HCT116 (cell line): ENCODE data around the gene JAG1. TPM values are rescaled to one million over a fixed set of nuclear protein-coding genes. Genes with fewer than 3 reads are reported as not detected.

Experiments used
- ATAC-seq: fragments of 200-7000 bp; cut with Tn5 transposase; 2 replicates; pipeline ENCODE4 v1.9.1; 2020; ENCODE audit warnings: mild to moderate bottlenecking, moderate library complexity
- BruUV-seq: library from RNA; stranded (reverse); fragments of 400-500 nt; replicated peaks from 2 replicates; lab custom pipeline; 2021; lab: Mats Ljungman, UMichigan
- CTCF ChIA-PET: fragments of 300-600 bp; sonication (Branson Sonifier 250); formaldehyde crosslinking; loops from one replicate; lab custom pipeline; 2021; ENCODE audit warnings: antibody characterized with exemption; lab: Charles Lee
- POLR2A ChIA-PET: fragments of 300-600, 350-600 bp; sonication (Branson Sonifier 250); formaldehyde crosslinking; loops from one replicate; lab custom pipeline; 2021; ENCODE audit warnings: antibody characterized with exemption; lab: Charles Lee
- RAD21 ChIA-PET, 2 experiments: fragments of 300-600 bp; sonication (Branson Sonifier 250); formaldehyde crosslinking; loops; one replicate each; lab custom pipeline; 2023; ENCODE audit warnings: low total read pairs in 2 of 2; ENCODE audit not compliant: uncharacterized antibody in 2 of 2, unreplicated experiment in 2 of 2, low non-redundant PET in 1 of 2; lab: Charles Lee
- DNase-seq: peaks from one replicate; pipeline ENCODE4 v3.0.0-alpha.2; 2010; ENCODE audit warnings: low read depth, low spot score
- H2AFZ ChIP-seq: fragments of 200-600 bp; shearing (Covaris generic), sonication (generic); 2 replicates; pipeline ENCODE4 v1.6.1; 2017; ENCODE audit warnings: low read depth, mixed run types, mixed read lengths, antibody characterized with exemption, low read length; ENCODE audit not compliant: poor library complexity, severe bottlenecking
- H3K27ac ChIP-seq: 2 replicates; pipeline ENCODE4 v1.5.1; 2012; ENCODE audit warnings: low read depth, low read length
- H3K27me3 ChIP-seq: fragments of 200-600 bp; sonication (generic); 2 replicates; pipeline ENCODE4 v1.6.1; 2016; ENCODE audit warnings: mixed run types, low read length, mixed read lengths; ENCODE audit not compliant: insufficient read depth
- H3K36me3 ChIP-seq, 2 experiments: fragments of 200-500 bp in 1 of 2; fragments of 200-600 bp in 1 of 2; sonication (Bioruptor generic) in 1 of 2; sonication (generic) in 1 of 2; 2 replicates each; pipeline versions ENCODE4 v1.5.1 to v1.6.1; 2014 to 2016; ENCODE audit warnings: low read length in 2 of 2, inconsistent platforms in 1 of 2, mixed read lengths in 1 of 2, mixed run types in 1 of 2; ENCODE audit not compliant: insufficient read depth in 2 of 2, control insufficient read depth in 1 of 2
- H3K4me1 ChIP-seq, 2 experiments: fragments of 200-600 bp in 1 of 2; sonication (generic) in 1 of 2; 2 replicates each; pipeline versions ENCODE4 v1.5.1 to v1.6.1; 2012 to 2017; ENCODE audit warnings: low read length in 2 of 2, inconsistent platforms in 1 of 2, mild to moderate bottlenecking in 1 of 2, mixed read lengths in 1 of 2, mixed run types in 1 of 2, moderate library complexity in 1 of 2; ENCODE audit not compliant: insufficient read depth in 2 of 2, control insufficient read depth in 1 of 2
- H3K4me2 ChIP-seq: fragments of 200-600 bp; sonication (generic); 2 replicates; pipeline ENCODE4 v1.6.1; 2017; ENCODE audit warnings: mixed run types, low read length, mixed read lengths
- H3K4me3 ChIP-seq, 2 experiments: fragments of 200-600 bp in 1 of 2; sonication (generic) in 1 of 2; replicated peaks in 1 of 2; 2 replicates each; pipeline ENCODE4 v1.5.1; 2011 to 2016; ENCODE audit warnings: low read length in 2 of 2, control low read depth in 1 of 2, low read depth in 1 of 2, mild to moderate bottlenecking in 1 of 2, mixed read lengths in 1 of 2, mixed run types in 1 of 2
- H3K79me2 ChIP-seq: fragments of 200-600 bp; sonication (generic); 2 replicates; pipeline ENCODE4 v1.6.1; 2017; ENCODE audit warnings: mild to moderate bottlenecking, mixed run types, low read length, moderate library complexity, mixed read lengths; ENCODE audit not compliant: insufficient read depth
- H3K9ac ChIP-seq: fragments of 200-600 bp; sonication (generic); 2 replicates; pipeline ENCODE4 v1.6.1; 2016; ENCODE audit warnings: low read length, mixed read lengths
- H3K9me2 ChIP-seq: fragments of 200-600 bp; sonication (generic), shearing (Covaris generic); 2 replicates; pipeline ENCODE4 v1.6.1; 2017; ENCODE audit warnings: mixed run types, mild to moderate bottlenecking, moderate library complexity; ENCODE audit not compliant: insufficient read depth
- H3K9me3 ChIP-seq, 2 experiments: fragments of 200-500 bp in 1 of 2; fragments of 200-600 bp in 1 of 2; sonication (Bioruptor generic) in 1 of 2; sonication (generic) in 1 of 2; 2 replicates each; pipeline ENCODE4 v1.6.1; 2014 to 2017; ENCODE audit warnings: low read length in 2 of 2, mixed read lengths in 2 of 2, inconsistent platforms in 1 of 2, low read depth in 1 of 2, mild to moderate bottlenecking in 1 of 2, mixed run types in 1 of 2, moderate library complexity in 1 of 2; ENCODE audit not compliant: control insufficient read depth in 1 of 2, insufficient read depth in 1 of 2
- H4K20me1 ChIP-seq: fragments of 200-600 bp; sonication (generic), shearing (Covaris generic); 2 replicates; pipeline ENCODE4 v1.6.1; 2017; ENCODE audit warnings: mixed run types, mild to moderate bottlenecking, moderate library complexity; ENCODE audit not compliant: insufficient read depth
- CBX3 ChIP-seq: IDR thresholded peaks from 2 replicates; pipeline ENCODE4 v1.6.1; 2012; ENCODE audit warnings: low read depth
- CEBPB ChIP-seq: IDR thresholded peaks from 2 replicates; pipeline ENCODE4 v1.6.1; 2012; ENCODE audit warnings: low read depth
- CTCF ChIP-seq, 3 experiments: fragments of 200-600 bp in 1 of 3; sonication (generic) in 1 of 3; IDR thresholded peaks in 2 of 3; conservative IDR thresholded peaks in 1 of 3; 2 replicates each; pipeline ENCODE4 v1.5.1; 2012 to 2017; ENCODE audit warnings: low read depth in 2 of 3, low read length in 2 of 3, antibody characterized with exemption in 1 of 3, borderline replicate concordance in 1 of 3, control low read depth in 1 of 3, mild to moderate bottlenecking in 1 of 3, mixed read lengths in 1 of 3, mixed run types in 1 of 3, moderate library complexity in 1 of 3; ENCODE audit not compliant: insufficient read depth in 1 of 3
- EGR1 ChIP-seq: IDR thresholded peaks from 2 replicates; pipeline ENCODE4 v1.6.1; 2012; ENCODE audit warnings: low read depth
- ELF1 ChIP-seq: IDR thresholded peaks from 2 replicates; pipeline ENCODE4 v1.6.1; 2012; ENCODE audit warnings: low read depth, borderline replicate concordance
- EZH2 ChIP-seq: fragments of 200-600 bp; sonication (generic); IDR thresholded peaks from 2 replicates; pipeline ENCODE4 v1.6.1; 2017; ENCODE audit warnings: antibody characterized with exemption, mixed run types
- FOSL1 ChIP-seq: IDR thresholded peaks from 2 replicates; pipeline ENCODE4 v1.6.1; 2012; ENCODE audit warnings: low read depth
- JUND ChIP-seq: IDR thresholded peaks from 2 replicates; pipeline ENCODE4 v1.6.1; 2012
- POLR2AphosphoS5 ChIP-seq: IDR thresholded peaks from 2 replicates; pipeline ENCODE4 v1.6.1; 2011; ENCODE audit warnings: mild to moderate bottlenecking, low read depth, low read length, moderate library complexity
- REST ChIP-seq: IDR thresholded peaks from 2 replicates; pipeline ENCODE4 v1.6.1; 2012; ENCODE audit warnings: low read depth
- SIN3A ChIP-seq: IDR thresholded peaks from 2 replicates; pipeline ENCODE4 v1.6.1; 2012; ENCODE audit warnings: low read depth
- SRF ChIP-seq: IDR thresholded peaks from 2 replicates; pipeline ENCODE4 v1.6.1; 2012; ENCODE audit warnings: low read depth
- YY1 ChIP-seq: IDR thresholded peaks from 2 replicates; pipeline ENCODE4 v1.6.1; 2011; ENCODE audit warnings: low read length, low read depth, moderate library complexity, mild to moderate bottlenecking; ENCODE audit not compliant: insufficient replicate concordance; ENCODE audit errors: extremely low read depth
- ZFX ChIP-seq: fragments of 450-650 bp; IDR thresholded peaks from 2 replicates; pipeline ENCODE4 v1.6.1; 2017
- intact Hi-C: fragments of 100-400 bp; cut with micrococcal nuclease; formaldehyde crosslinking; loops from 2 replicates; pipeline ENCODE4 v1.10.0; 2022
- total RNA-seq: library from RNA; stranded (reverse); gene quantifications from one replicate; pipeline ENCODE4 v1.2.1, GENCODE V29; 2021; ENCODE audit not compliant: unreplicated experiment
- TF ChIP-seq, protein P1 (sequence below): IDR thresholded peaks from 2 replicates; pipeline ENCODE4 v1.6.1; 2011; ENCODE audit warnings: mild to moderate bottlenecking, low read length, moderate library complexity; ENCODE audit not compliant: insufficient replicate concordance; ENCODE audit errors: extremely low read depth
- TF ChIP-seq, protein P2 (sequence below): IDR thresholded peaks from 2 replicates; pipeline ENCODE4 v1.6.1; 2012

The JAG1 gene
- total RNA-seq, 1 experiment from 2014 or later = 31.9 TPM

DNA sequence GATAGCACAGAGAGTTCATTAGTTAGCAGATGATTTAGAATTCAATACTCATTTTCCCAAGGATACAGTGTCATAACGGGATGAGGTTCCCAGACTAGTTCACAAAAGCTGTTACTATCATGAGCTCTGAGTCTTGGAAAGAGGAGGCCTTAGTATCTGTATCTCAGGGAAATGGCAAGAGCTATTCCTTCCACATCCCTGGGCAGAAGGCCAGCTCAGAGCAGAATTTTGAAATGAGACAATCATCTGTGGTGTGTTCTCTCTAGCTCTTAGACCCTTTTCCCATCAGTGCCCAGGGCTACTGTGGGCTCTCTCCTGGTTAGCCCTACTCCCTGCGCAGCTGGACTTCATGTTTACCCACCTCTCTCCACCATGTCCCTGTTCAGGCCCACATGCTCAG, 64.5 kb downstream of the JAG1 start:
- TF ChIP-seq EGR1 (no peak), FOSL1 (no peak), ELF1 (no peak), EZH2 (no peak), ZFX (no peak), YY1 (no peak), POLR2AphosphoS5 (no peak), JUND (no peak), SIN3A (no peak), REST (no peak), CBX3 (no peak), SRF (no peak), CTCF (IDR thresholded peaks at IDR 0.05 in 2 of 3, conservative IDR thresholded peaks at IDR 0.05 in 1 of 3; ENCODE audit: borderline replicate concordance in 1 of 3, insufficient read depth in 1 of 3, low read depth in 2 of 3, low read length in 2 of 3) (no peak), CEBPB (no peak)
- TF ChIP-seq, protein P1, sequence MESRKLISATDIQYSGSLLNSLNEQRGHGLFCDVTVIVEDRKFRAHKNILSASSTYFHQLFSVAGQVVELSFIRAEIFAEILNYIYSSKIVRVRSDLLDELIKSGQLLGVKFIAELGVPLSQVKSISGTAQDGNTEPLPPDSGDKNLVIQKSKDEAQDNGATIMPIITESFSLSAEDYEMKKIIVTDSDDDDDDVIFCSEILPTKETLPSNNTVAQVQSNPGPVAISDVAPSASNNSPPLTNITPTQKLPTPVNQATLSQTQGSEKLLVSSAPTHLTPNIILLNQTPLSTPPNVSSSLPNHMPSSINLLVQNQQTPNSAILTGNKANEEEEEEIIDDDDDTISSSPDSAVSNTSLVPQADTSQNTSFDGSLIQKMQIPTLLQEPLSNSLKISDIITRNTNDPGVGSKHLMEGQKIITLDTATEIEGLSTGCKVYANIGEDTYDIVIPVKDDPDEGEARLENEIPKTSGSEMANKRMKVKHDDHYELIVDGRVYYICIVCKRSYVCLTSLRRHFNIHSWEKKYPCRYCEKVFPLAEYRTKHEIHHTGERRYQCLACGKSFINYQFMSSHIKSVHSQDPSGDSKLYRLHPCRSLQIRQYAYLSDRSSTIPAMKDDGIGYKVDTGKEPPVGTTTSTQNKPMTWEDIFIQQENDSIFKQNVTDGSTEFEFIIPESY = no peak
- TF ChIP-seq, protein P2, sequence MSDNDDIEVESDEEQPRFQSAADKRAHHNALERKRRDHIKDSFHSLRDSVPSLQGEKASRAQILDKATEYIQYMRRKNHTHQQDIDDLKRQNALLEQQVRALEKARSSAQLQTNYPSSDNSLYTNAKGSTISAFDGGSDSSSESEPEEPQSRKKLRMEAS = no peak
- TF ChIP-seq, all 23 proteins: peak for 0
- H3K4me3 ChIP-seq = no peak overlapping the region
- no TSS peak for BruUV-seq
- H3K9ac ChIP-seq = no peak overlapping the region
- no peaks in the 10 kb centered on the region for H3K79me2 ChIP-seq
- H3K9me3 ChIP-seq = no peaks in the 10 kb centered on the region
- no peak overlapping the region for H3K4me2 ChIP-seq
- ChIA-PET RAD21 (no interaction called here), CTCF (no interaction called here), POLR2A (no interaction called here)
- no peak overlapping the region for H3K27ac ChIP-seq
- no peaks in the 10 kb centered on the region for H3K36me3 ChIP-seq
- intact Hi-C loops = no loop called here
- no peaks in the 10 kb centered on the region for H3K9me2 ChIP-seq
- no peaks in the 10 kb centered on the region for H4K20me1 ChIP-seq
- no peak for ATAC-seq
- no peaks in the 10 kb centered on the region for H3K27me3 ChIP-seq
- no peak overlapping the region for H2AFZ ChIP-seq
- DNase-seq = no peak
- peaks cover 9 to 11% of the 10 kb centered on the region in 2 experiments for H3K4me1 ChIP-seq
